Peyer's patch (tissue), 4 donors: ENCODE data around the gene CILP2. TPM values are rescaled to one million over a fixed set of nuclear protein-coding genes. Genes with fewer than 3 reads are reported as not detected.
A peak's percentile ranks its signal among the peaks of the same experiment; 100 is the strongest.

Source experiments
- DNase-seq, 3 donors: peaks; one replicate each; pipeline ENCODE4 v3.0.0-alpha.2; 2017 to 2019
- H3K27ac ChIP-seq, 4 donors: fragments of 200-600 bp; sonication (generic); one replicate each; pipeline ENCODE4 v1.5.1; 2016 to 2019
- H3K27me3 ChIP-seq, 2 donors: fragments of 200-600 bp; sonication (generic); one replicate each; pipeline ENCODE4 v1.5.1; 2019
- H3K36me3 ChIP-seq, 3 donors: fragments of 200-600 bp; sonication (generic); one replicate each; pipeline ENCODE4 v1.5.1; 2016 to 2019
- H3K4me1 ChIP-seq, 4 donors: fragments of 200-600 bp; sonication (generic); one replicate each; pipeline ENCODE4 v1.5.1; 2016 to 2019
- H3K4me3 ChIP-seq, 4 donors: fragments of 200-600 bp; sonication (generic); 1 replicate in 3 of 4; 2 replicates in 1 of 4; pipeline ENCODE4 v1.5.1; 2016 to 2019; ENCODE audit warnings: mild to moderate bottlenecking in 1 of 4
- H3K9me3 ChIP-seq, 4 donors: fragments of 200-600 bp; sonication (generic); one replicate each; pipeline ENCODE4 v1.5.1; 2016 to 2019; ENCODE audit warnings: mild to moderate bottlenecking in 1 of 4
- CTCF ChIP-seq, 6 experiments: fragments of 450-650 bp in 4 of 6; fragments of 200-600 bp in 2 of 6; sonication (generic) in 1 of 6; IDR thresholded peaks; one replicate each; pipeline ENCODE4 v1.5.1; 2017 to 2019; ENCODE audit warnings: antibody characterized with exemption in 6 of 6, mild to moderate bottlenecking in 3 of 6, moderate library complexity in 1 of 6
- POLR2A ChIP-seq, 2 donors: fragments of 450-650 bp; IDR thresholded peaks; one replicate each; pipeline ENCODE4 v1.5.1; 2017; ENCODE audit warnings: antibody characterized with exemption in 2 of 2, mild to moderate bottlenecking in 2 of 2, moderate library complexity in 2 of 2
- total RNA-seq, 4 donors: library from RNA; depleted of rRNA; stranded (reverse); fragments of >200 nt; gene quantifications; one replicate each; pipeline ENCODE4 v1.1.0, GENCODE V29; 2016

CILP2 gene
- total RNA-seq, 4 donors from 2014 or later = not detected

GRCh38 chr19:19525611-19526380 is 12.3 kb upstream of the CILP2 start:
- peaks cover 0 to 21% (median 6%) of the 10 kb centered on the region in 4 donors for H3K4me1 ChIP-seq
- H3K27ac ChIP-seq = peak overlapping the region in 1 of 4 donors; percentile 38
- H3K36me3 ChIP-seq = peaks cover 0 to 56% (median 0%) of the 10 kb centered on the region in 3 donors
- no peaks in the 10 kb centered on the region for H3K9me3 ChIP-seq
- no peak overlapping the region for H3K4me3 ChIP-seq
- TF ChIP-seq POLR2A (IDR thresholded peaks at IDR 0.05) (no peak), CTCF (IDR thresholded peaks at IDR 0.05) (no peak)
- H3K27me3 ChIP-seq = no peaks in the 10 kb centered on the region
- DNase-seq = no peak

- Histone ChIP-seq H3K4me3 (no peak overlapping the region), H3K27ac (peak overlapping the region in 1 of 4 donors; percentile 21), H3K9me3 (no peaks in the 10 kb centered on the region), H3K4me1 (peaks cover 0 to 21% (median 7%) of the 10 kb centered on the region in 4 donors), H3K36me3 (peaks cover 0 to 55% (median 0%) of the 10 kb centered on the region in 3 donors), H3K27me3 (no peaks in the 10 kb centered on the region)
- TF ChIP-seq CTCF (IDR thresholded peaks at IDR 0.05) = no peak
- TF ChIP-seq POLR2A (IDR thresholded peaks at IDR 0.05) = no peak
- no peak for DNase-seq
Measured at GRCh38 chr19:19526581-19527370, 11.3 kb upstream of the CILP2 start.

- no peak overlapping the region for H3K4me3 ChIP-seq
- no peaks in the 10 kb centered on the region for H3K9me3 ChIP-seq
- peaks cover 0 to 55% (median 0%) of the 10 kb centered on the region in 3 donors for H3K36me3 ChIP-seq
- TF ChIP-seq POLR2A (IDR thresholded peaks at IDR 0.05) (no peak), CTCF (IDR thresholded peaks at IDR 0.05) (no peak)
- H3K4me1 ChIP-seq = peaks cover 0 to 26% (median 9%) of the 10 kb centered on the region in 4 donors
- no peak for DNase-seq
- H3K27me3 ChIP-seq = no peaks in the 10 kb centered on the region
- H3K27ac ChIP-seq = peak overlapping the region in 1 of 4 donors; percentile 21
Measured at GRCh38 chr19:19527371-19527656, 10.8 kb upstream of the CILP2 start.

GRCh38 chr19:19527674-19528625 is 10.1 kb upstream of the CILP2 start:
- DNase-seq = no peak
- peaks cover 0 to 55% (median 0%) of the 10 kb centered on the region in 3 donors for H3K36me3 ChIP-seq
- no peak for TF ChIP-seq POLR2A (IDR thresholded peaks at IDR 0.05)
- TF ChIP-seq CTCF (IDR thresholded peaks at IDR 0.05) = no peak

More at GRCh38 chr19:19527674-19528625, 10.1 kb upstream of the CILP2 start:
- no peak overlapping the region for H3K4me3 ChIP-seq
- no peaks in the 10 kb centered on the region for H3K27me3 ChIP-seq
- H3K4me1 ChIP-seq = peaks cover 0 to 28% (median 10%) of the 10 kb centered on the region in 4 donors
- no peak overlapping the region for H3K27ac ChIP-seq
- H3K9me3 ChIP-seq = no peaks in the 10 kb centered on the region
